GM19351 (cell line): Measurements from ENCODE around the gene CLOCK.
A peak's percentile ranks its signal among the peaks of the same experiment; 100 is the strongest.

Source experiments
- ATAC-seq: cut with Tn5 transposase; IDR thresholded peaks from one replicate; pipeline ENCODE4 v1.9.1; 2021; ENCODE audit warnings: mild to moderate bottlenecking, moderate library complexity; ENCODE audit not compliant: unreplicated experiment

The CLOCK gene

DNA sequence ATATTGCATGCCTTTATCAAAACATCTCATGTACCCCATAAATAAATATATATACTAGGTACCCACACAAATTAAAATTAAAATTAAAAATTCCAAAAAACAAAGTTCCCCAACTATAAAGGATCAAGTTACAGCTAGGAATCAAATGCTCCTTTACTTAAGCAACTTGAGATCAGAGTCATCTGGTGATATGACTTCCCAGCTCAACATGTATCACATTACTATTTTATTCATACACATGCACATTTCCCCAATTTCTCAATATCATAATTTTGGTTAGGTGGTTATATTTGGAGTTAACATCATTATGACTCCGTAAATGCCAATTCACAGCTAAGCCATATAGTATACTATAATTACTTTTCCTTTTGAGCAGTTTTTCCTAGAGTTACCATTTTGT is 60.9 kb downstream of the CLOCK start:
- no peak for ATAC-seq

DNA sequence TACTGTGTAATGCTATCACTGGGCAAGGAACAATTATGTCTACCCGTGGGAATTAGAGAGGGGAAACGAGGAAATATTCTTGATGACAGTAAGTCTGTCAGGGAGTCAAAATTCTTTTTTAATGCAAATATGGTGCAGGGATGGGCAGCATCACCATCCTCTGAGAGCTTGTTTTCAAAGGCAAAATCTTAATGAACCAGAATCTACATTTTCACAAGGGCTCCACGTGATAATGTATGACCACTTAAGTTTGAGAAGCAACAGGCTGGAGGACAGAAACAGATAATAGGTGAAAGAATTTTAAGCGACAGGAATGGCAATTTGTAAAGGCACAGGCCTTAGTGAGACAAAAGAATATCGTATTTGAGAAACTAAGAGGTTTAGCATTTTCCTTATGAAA is 63.4 kb downstream of the CLOCK start:
- no peak for ATAC-seq

DNA sequence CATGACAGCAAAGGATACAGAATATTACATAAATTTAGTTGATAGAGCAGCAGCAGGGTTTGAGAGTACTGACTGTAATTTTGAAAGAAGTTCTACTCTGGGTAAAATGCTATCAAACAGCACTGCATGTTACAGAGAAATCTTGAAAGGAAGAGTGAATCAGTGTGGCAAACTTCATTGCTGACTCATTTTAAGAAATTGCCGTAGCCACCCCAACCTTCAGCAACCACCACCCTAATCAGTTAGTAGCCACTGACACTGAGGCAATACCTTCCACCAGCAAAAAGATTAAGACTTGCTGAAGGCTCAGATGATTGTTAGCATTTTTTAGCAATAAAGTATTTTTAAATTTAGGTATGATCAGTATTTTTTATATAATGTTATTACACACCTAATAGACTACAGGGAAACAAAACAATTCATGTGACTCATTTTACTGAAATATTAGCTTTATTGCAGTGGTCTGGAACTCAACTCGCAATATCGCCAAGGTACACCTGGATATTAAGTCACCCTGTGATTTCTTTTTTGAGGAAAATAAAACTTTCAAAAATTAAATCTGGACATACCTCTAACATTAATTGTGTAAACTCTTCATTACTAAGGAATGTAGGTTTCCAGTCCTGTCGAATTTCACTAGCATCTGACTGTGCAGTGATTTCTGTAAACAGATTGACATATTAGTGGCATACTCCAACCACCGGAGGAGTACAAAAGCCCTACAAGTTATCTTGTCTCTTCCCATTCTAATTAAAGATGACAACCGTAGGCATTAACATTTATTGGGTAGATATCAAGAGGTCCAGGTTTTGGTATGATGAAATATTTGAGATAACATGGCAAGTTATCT is 71.1 kb downstream of the CLOCK start:
- ATAC-seq = peak; percentile 53

DNA sequence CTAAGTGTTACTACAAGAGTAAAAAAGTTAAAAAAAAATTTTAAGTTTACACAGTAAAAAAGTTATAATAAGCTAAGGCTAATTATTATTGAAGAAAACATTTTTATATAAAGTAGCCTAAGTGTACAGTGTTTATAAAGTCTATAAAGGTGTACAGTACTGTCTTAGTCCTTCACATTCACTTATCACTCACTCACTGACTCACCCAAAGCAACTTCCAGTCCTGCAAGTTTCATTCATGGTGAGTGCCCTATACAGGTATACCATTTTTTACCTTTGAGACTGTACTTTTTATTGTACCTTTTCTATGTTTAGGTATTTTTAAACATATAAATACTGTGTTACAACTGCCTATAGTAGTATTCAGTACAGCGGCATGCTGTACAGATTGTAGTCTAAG is 76.7 kb downstream of the CLOCK start:
- ATAC-seq = no peak

DNA sequence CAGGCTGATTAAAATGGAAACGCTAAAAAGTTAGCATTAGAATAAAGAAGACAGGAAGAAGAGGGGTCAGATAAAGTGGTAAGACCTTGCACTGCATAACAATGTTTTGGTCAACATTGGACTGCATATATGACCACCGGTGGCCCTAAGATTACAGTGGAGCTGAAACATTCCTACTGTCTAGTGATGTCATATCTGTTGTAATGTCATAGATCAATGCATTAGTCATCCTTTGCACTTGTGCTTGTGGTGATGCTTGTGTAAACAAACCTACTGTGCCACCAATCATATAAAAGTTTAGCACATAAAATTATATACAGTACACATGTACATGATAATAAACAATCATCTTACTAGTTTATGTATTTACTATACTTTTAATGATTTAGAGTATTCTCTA is 78.0 kb downstream of the CLOCK start:
- no peak for ATAC-seq

DNA sequence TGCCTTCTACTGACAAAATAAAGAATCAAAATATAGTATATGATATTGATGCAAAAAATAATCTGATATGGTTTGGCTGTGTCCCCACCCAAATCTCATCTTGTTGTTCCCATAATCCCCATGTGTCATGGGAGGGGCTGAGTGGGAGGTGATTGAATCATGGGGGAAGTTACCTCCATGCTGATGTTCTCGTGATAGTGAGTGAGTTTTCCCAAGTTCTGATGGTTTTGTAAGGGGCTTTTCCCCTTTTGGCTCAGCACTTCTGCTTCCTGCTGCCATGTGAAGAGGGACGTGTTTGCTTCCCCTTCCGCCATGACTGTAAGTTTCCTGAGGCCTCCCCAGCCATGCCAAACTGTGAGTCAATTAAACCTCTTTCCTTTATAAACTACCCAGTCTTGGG is 80.7 kb downstream of the CLOCK start:
- ATAC-seq = no peak

DNA sequence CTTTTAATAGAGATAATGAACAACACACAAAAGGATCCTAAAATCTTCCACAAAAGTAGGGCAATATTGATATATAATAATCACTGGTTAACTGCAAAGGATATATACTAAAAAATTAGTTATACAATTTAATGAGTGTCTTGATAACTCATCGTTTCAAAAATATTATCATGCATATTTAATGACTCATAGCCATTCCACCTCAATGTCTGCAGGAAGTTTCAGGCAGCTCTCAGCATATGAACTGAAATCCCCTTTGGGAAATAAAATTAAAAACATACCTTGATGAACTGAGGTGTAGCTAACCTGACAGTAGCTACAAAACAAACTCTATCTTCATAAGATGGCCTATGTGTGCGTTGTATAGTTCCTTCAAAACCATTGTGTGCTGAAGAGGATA is 88.1 kb downstream of the CLOCK start:
- no peak for ATAC-seq

DNA sequence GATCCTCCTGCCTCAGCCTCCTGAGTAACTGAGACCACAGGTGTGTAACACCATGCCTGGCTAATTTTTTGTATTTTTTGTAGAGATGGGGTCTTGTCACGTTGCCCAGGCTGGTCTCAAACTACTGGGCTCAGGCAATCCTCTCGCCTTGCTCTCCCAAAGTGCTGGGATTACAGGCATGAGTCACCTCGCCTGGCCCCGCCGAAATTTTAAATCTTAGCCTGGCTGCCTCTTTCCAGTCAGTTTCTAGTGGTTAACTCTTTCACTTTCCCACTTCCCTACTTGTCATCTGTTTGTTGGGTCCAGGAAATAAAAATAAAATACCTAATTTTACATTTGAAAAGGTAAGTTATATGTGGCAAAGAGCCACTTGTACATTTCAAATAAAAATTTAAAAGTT is 88.5 kb downstream of the CLOCK start:
- no peak for ATAC-seq

DNA sequence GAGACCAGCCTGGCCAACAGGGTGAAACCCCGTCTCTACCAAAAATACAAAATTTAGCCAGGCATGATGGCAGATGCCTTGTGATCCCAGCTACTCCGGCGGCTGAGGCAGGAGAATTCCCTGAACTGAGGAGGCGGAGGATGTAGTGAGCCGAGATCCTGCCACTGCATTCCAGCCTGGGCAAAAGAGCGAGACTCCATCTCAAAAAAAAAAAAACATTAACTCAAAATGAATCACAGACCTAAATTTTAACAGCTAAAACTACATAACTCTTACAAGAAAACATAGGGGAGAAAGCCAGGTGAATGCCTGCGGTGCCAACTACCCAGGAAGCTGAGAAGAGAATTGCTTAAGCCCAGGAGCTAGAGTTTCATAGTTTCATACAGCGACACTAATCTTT is 96.1 kb downstream of the CLOCK start:
- no peak for ATAC-seq

DNA sequence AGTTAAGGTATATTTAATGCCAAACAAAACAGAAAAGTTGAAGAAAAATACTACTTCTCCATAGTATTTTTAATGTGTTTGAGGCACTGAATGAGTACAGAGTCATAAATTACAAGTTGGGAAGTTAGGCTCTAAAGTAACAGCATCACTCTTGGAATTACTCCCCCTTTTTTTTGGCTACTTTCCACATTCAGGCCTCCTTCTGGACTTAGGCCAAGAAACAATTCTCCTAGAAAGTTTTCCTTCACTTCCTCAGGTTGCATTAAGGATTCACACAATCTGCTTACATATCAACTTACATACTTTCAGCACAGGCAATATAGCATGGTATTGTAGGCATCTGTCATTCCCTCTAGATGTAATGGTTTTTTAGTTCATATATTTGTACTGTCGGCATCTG is 98.9 kb downstream of the CLOCK start:
- ATAC-seq = no peak

DNA sequence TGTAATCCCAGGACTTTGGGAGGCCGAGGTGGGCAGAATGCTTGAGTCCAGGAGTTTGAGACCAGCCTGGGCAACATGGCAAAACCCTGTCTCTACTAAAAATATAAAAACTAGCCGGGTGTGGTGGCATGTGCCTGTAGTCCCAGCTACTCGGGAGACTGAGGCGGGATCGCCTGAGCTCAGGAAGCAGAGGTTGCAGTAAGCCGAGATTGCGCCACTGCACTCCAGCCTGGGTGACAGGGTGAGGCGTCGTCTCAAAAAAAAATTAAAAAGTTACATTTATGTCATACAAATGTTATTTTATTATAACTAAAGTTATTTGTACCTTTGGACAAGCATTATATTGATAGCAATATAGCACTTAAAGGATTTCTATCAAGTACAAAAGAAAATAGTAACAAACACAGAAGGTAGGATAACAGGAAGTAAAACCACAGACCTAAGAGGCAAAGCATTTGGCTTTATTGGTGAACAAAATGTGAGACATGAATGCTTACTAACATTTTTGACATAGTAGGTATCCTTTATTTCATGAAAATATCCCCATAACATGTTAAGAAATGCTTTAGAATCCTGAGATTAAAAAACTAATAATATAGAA is 99.5 kb downstream of the CLOCK start:
- no peak for ATAC-seq

DNA sequence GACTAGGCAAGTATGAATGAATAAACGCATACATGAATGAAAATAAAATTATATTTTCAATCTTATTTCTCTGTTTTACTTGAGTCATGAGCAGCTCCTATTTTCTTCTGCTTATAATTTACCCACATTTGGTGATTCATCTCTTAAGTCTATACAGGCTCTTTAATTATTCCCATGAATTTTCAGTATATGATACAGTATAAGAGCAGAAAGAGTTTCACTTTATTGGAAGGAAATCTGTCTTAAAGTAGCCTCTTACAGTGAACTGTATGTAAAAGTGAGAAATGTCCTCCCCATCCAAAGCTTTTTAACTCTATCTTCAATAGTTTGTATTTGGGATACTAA is 100.2 kb downstream of the CLOCK start:
- no peak for ATAC-seq

DNA sequence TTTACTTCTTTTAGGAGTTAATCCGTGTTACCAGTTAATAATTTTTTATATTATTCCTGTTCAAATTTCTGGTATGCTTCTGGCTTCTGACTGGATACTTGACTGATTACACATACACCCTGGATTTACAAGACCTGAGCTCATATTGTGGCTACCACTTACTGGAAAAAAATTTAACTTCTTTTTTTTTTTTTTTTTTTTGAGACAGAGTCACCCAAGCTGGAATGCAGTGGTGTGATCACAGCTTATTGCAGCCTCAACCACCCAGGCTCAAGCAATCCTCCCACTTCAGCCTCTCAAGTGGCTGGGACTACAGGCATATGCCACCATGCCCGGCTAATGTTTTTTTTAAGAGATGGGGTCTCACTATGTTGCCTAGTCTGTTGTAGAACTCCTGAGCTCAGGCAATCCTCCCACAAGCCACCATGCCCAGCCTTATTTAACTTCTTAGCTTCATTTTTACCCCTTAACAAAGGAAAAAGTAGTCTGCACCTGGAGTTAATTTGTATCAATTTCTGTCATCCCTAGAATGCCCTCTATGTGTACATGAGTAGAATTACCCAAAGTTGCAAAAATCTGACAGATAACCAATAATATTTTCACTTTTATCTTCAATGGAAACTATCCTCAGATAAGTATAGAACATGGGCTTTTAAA is 100.7 kb downstream of the CLOCK start:
- no peak for ATAC-seq

DNA sequence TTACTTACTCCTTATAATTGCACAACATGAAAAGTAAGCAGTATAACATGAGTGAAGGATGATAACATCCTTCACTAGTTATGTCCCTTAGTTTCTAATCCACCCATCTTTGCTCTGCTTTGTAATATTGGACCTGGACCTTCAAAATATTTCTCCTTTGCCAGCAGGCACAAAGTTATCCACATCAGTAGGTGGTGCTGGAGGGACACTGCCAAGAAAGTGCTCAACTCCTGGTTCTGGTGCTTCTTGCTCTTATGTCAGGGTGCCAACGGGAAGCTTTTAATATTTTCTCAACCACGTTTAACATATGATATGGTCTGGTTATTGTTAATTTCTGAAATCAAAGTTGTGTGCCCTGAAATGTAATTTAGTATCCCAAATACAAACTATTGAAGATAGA is 101.9 kb downstream of the CLOCK start:
- ATAC-seq = no peak

DNA sequence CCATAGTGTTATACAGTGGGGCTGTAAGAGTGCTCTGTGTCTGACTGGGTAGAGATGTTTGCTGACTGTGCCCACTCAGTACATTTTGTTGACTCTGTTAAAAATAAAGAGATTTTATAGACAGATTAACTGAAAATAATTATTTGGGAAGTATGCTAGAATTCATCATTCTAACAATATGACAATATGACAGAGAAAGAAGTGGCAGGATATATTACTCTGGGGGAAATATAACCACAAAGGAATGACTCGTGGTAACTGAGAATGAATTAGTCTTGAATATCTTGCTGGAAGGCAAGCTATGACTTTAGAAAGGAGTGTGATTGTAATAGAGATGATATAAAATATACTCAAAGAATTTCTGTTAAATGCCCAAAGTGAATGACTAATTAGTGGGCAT is 104.2 kb downstream of the CLOCK start:
- no peak for ATAC-seq

DNA sequence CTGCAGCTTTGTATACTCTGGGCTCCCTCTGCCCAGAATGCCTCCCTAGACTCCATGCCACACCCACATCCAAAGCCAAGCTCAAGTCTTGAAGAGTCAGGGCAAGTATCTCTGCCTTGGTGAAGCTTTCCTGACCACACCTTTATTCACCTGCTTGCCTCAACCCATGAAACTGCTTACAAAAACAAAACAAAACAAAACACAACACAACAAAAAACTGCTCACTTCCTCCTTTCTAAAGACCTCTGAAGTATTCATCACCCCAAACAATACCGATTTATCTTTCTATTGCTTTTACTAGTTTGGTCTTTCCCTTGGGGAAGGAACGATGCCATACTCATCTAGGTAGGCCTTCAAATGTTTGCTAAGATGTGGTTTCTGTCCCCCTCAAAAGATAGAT is 105.9 kb downstream of the CLOCK start:
- no peak for ATAC-seq

DNA sequence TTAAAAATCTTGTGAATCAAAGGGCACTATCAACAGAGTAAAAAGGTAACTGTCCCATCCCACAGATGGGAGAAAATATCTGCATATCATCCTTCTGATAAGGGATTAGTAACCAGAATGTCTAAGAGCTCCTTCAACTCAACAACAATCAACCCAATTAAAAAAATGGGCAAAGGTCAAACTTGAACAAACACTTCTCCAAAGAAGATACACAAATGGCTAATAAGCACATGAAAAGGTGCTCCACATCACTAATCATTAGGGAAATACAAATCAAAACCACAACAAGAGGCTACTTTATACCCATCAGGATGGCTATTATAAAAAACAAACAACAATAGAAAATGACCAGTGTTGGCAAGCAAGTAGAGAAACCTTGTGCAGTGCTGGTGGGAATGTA is 107.7 kb downstream of the CLOCK start:
- no peak for ATAC-seq

DNA sequence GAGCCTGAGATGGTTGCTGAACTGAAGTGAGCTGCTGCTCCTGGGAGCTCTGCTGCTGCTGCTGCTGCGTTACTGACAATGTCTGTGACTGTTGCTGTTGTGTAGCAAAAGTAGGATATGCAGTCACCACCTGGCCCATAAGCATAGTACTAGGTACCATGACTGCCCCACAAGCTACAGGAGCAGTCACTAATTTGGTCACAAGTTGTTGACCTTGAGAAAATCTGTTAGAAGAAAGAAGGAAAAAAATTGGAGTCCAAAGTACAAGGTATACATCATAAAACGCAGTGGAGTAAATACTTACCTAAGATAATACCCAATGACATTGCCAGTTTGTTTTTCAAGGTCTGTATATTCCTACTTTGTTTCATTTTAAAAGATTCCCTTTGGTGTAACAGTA is 108.4 kb downstream of the CLOCK start:
- no peak for ATAC-seq

DNA sequence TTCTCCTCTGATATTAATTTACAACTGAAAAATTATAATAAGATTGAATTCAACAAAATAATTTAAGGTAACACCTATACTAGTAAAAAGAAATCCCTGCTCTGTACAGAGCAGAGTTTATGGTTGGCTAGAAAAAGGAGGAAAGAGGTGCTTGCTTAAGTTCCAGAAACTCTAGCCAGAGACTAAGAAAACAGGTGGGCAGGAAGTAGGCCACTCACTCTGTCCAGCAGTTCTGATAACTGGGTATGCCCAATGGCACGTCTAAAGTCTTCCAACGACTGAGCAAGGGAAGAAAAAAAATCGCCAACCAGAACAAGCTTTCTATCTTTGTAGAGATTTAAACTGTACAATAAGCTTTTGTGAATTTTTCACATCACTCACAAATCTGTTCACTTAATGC is 108.9 kb downstream of the CLOCK start:
- no peak for ATAC-seq

DNA sequence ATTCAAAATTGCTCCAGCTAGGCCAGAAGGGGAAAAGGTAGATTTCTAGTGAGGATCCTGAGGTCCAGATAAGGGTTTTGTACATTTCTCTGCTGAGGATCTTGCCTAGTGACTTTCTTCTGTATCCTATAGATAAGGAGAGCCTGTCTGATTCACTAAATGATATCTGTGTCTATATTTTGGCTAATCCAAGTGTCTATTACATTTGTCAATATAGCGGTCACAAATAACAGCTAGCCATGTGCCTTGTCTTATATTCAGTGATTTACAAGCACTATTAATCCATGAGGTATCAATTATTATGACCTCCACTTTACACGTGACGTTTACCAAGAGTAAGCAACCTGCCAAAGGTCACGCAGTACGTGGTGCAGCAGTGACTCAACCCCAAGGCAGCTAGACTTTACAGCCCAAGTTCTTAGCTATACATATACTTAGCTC is 109.3 kb downstream of the CLOCK start:
- ATAC-seq = no peak

DNA sequence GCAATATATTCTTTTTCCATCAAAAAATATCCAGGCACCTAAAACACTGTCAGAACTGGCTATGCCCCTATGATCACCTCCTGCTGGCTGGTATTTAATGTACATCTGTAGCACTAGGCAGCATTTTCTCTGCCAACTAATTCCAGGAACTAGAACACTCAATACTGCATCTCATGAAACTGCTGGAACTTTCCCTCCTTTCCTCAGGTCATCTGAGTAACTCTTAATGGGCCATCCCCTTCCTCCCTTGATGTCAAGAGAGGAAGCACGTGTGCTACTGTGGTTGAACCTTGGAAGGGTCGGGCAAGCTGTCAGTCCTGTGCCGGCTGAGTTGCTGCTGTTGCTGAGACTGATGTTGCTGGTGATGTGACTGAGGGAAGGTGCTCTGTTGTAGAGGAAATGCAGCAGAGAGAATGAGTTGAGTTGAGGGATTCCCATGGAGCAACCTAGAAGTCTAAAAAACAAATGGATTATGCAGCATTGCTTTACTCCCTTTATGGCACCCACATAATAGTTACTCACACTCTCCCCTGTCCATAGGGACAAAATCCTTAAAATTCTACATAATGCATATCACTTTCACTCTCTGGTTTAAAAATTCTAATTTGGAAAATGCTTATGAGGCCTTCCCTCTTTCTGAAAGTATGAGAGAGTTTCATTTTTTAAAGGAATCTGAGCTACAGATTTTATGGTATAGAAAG is 111.4 kb downstream of the CLOCK start:
- peak; percentile 75 for ATAC-seq
